ENCODE results near the gene HOXD9. TPM values are rescaled to one million over a fixed set of nuclear protein-coding genes. Genes with fewer than 3 reads are reported as not detected.
A peak's percentile ranks its signal among the peaks of the same experiment; 100 is the strongest.

The HOXD9 gene
- total RNA-seq, 1 donor from 2014 or later = 12.5 TPM

GRCh38 chr2:176096243-176096985 is 26.1 kb upstream of the HOXD9 start:
- Histone ChIP-seq H3K27me3 (no peaks in the 10 kb centered on the region), H3K9me3 (no peaks in the 10 kb centered on the region), H3K36me3 (no peaks in the 10 kb centered on the region), H3K4me1 (peaks cover 41% of the 10 kb centered on the region), H3K4me3 (peak overlapping the region; percentile 48 to 54), H3K27ac (peak overlapping the region; percentile 91)
- intact Hi-C loops (cut with DNase I) = no loop called here
- TF ChIP-seq POLR2A (IDR thresholded peaks at IDR 0.05) (no peak), CTCF (IDR thresholded peaks at IDR 0.05) (no peak), POLR2AphosphoS5 (IDR thresholded peaks at IDR 0.05; ENCODE audit: insufficient read depth in 1 of 2, low read depth in 1 of 2) (no peak)
- DNase-seq (ENCODE audit: extremely low spot score in 2 of 2) = no peak

DNA sequence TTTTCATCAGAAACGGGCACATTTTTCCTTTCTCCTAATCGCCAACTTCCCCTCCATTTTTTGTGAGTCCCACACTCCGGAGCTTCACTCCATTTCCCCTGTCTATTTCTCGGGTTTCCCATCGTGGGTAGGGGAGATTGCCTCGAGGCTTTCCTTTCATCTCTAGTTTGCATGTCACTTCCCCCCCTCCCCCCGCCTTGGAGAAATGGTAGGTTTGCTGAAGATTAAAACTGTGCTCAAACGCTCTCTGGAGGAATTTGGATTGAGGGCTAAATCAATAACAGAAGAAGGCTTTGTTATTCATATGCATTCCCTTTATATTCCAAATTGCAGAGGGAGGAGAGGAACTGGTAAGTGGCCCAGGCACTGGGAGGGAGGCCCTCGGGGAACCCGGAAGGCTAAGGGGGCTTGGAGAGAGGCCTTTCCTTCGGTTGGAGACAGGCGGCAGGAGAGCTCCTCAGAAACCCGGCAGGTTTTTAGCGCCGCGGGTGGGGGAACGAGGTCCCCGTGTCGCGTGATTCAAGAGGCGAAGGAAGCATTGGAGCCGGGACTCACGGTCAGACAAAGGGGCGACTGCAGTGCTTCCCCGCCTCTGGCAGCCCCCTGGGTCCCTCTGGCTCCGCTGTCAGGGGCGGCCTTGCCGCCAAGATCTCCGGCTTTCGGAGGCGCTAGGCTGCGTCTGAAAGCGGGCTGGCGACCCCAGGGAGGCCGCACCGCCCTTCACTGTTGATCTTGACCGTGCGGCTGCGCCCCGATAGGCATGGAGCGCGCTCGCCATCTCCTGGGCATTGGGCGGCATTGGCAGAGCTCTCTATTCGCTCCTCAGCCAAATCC is 25.3 kb upstream of the HOXD9 start:
- Histone ChIP-seq H3K36me3 (no peaks in the 10 kb centered on the region), H3K9me3 (no peaks in the 10 kb centered on the region), H3K27me3 (no peaks in the 10 kb centered on the region), H3K4me1 (peaks cover 36% of the 10 kb centered on the region), H3K27ac (peak overlapping the region; percentile 91), H3K4me3 (peak overlapping the region; percentile 48 to 54)
- intact Hi-C loops (cut with DNase I) = no loop called here
- DNase-seq (ENCODE audit: extremely low spot score in 2 of 2) = no peak
- TF ChIP-seq POLR2AphosphoS5 (IDR thresholded peaks at IDR 0.05; ENCODE audit: insufficient read depth in 1 of 2, low read depth in 1 of 2) = peak in 1 of 2 donors; percentile 78
- TF ChIP-seq POLR2A (IDR thresholded peaks at IDR 0.05) = no peak
- TF ChIP-seq CTCF (IDR thresholded peaks at IDR 0.05) = peak; percentile 45 to 96 (median 78)

GRCh38 chr2:176097820-176098365 is 24.6 kb upstream of the HOXD9 start:
- Histone ChIP-seq H3K9me3 (no peaks in the 10 kb centered on the region), H3K27ac (peak overlapping the region; percentile 91), H3K4me1 (peaks cover 39% of the 10 kb centered on the region), H3K36me3 (no peaks in the 10 kb centered on the region), H3K27me3 (no peaks in the 10 kb centered on the region), H3K4me3 (peak overlapping the region; percentile 48 to 54)
- peak in 1 of 2 donors; percentile 42 for TF ChIP-seq POLR2A (IDR thresholded peaks at IDR 0.05)
- TF ChIP-seq CTCF (IDR thresholded peaks at IDR 0.05) = peak in 1 of 3 experiments; percentile 4
- TF ChIP-seq POLR2AphosphoS5 (IDR thresholded peaks at IDR 0.05; ENCODE audit: insufficient read depth in 1 of 2, low read depth in 1 of 2) = no peak
- DNase-seq (ENCODE audit: extremely low spot score in 2 of 2) = no peak
- intact Hi-C loops (cut with DNase I) = no loop called here

- TF ChIP-seq POLR2A (IDR thresholded peaks at IDR 0.05) = no peak
- peak in 1 of 2 donors; percentile 41 for TF ChIP-seq POLR2AphosphoS5 (IDR thresholded peaks at IDR 0.05; ENCODE audit: insufficient read depth in 1 of 2, low read depth in 1 of 2)
- no peak for TF ChIP-seq CTCF (IDR thresholded peaks at IDR 0.05)
- Histone ChIP-seq H3K4me3 (peak overlapping the region; percentile 48 to 54), H3K27me3 (no peaks in the 10 kb centered on the region), H3K9me3 (no peaks in the 10 kb centered on the region), H3K36me3 (no peaks in the 10 kb centered on the region), H3K4me1 (peaks cover 46% of the 10 kb centered on the region), H3K27ac (peak overlapping the region; percentile 91)
- intact Hi-C loops (cut with DNase I) = no loop called here
- DNase-seq (ENCODE audit: extremely low spot score in 2 of 2) = no peak
Measured at GRCh38 chr2:176098366-176099158, 24.0 kb upstream of the HOXD9 start.
